GM19468 (cell line): ENCODE measurements around the gene FGF11.

ENCODE experiments used
- ATAC-seq: cut with Tn5 transposase; IDR thresholded peaks from one replicate; pipeline ENCODE4 v1.9.1; 2021; ENCODE audit warnings: mild to moderate bottlenecking, moderate library complexity, moderate number of reproducible peaks; ENCODE audit not compliant: unreplicated experiment; ENCODE audit errors: extremely low read depth

FGF11 gene

GRCh38 chr17:7439462-7440112 is at the start of gene FGF11:
TSS of gene FGF11 (plus strand) at chr17:7439512. CDS start at chr17:7439621, 109 bp downstream.
- ATAC-seq: no peak

- no peak for ATAC-seq
Measured at GRCh38 chr17:7389924-7390910, 49.1 kb upstream of the FGF11 start.

GRCh38 chr17:7391307-7391706 is 48.0 kb upstream of the FGF11 start:
- no peak for ATAC-seq

- no peak for ATAC-seq
Measured at GRCh38 chr17:7392696-7393612, 46.4 kb upstream of the FGF11 start.

- ATAC-seq: peak; percentile 15
Measured at GRCh38 chr17:7393613-7394451, 45.5 kb upstream of the FGF11 start.

- ATAC-seq: peak; percentile 33
Measured at GRCh38 chr17:7394452-7395191, 44.7 kb upstream of the FGF11 start, which contains the start of gene PLSCR3. TSS of gene PLSCR3 (minus strand) at chr17:7394525. CDS start at chr17:7394110, 415 bp downstream.

GRCh38 chr17:7396147-7396546 is 43.2 kb upstream of the FGF11 start:
- ATAC-seq: no peak

- no peak for ATAC-seq
Measured at GRCh38 chr17:7398612-7399011, 40.7 kb upstream of the FGF11 start.

- no peak for ATAC-seq
Measured at GRCh38 chr17:7403043-7403726, 36.1 kb upstream of the FGF11 start.

- ATAC-seq: no peak
Measured at GRCh38 chr17:7403727-7403976, 35.7 kb upstream of the FGF11 start.

GRCh38 chr17:7403977-7404736 is 35.2 kb upstream of the FGF11 start, which contains the start of gene TMEM256:
TSS of gene TMEM256 (minus strand) at chr17:7404097. CDS start at chr17:7404084, 13 bp downstream.
- ATAC-seq: peak; percentile 81

- ATAC-seq: no peak
Measured at GRCh38 chr17:7404737-7405349, 34.5 kb upstream of the FGF11 start.

GRCh38 chr17:7405350-7406234 is 33.7 kb upstream of the FGF11 start:
- no peak for ATAC-seq

- ATAC-seq: no peak
Measured at GRCh38 chr17:7406235-7406825, 33.0 kb upstream of the FGF11 start.

- no peak for ATAC-seq
Measured at GRCh38 chr17:7407082-7407481, 32.2 kb upstream of the FGF11 start.
